ENCODE results near the gene KRTAP16-1.
"Not testable (repeated sequence)": the region's sequence is repeated elsewhere in the genome, so short reads cannot be mapped to it uniquely, and the experiment has no call there.

Gene KRTAP16-1, protein sequence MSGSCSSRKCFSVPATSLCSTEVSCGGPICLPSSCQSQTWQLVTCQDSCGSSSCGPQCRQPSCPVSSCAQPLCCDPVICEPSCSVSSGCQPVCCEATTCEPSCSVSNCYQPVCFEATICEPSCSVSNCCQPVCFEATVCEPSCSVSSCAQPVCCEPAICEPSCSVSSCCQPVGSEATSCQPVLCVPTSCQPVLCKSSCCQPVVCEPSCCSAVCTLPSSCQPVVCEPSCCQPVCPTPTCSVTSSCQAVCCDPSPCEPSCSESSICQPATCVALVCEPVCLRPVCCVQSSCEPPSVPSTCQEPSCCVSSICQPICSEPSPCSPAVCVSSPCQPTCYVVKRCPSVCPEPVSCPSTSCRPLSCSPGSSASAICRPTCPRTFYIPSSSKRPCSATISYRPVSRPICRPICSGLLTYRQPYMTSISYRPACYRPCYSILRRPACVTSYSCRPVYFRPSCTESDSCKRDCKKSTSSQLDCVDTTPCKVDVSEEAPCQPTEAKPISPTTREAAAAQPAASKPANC

DNA sequence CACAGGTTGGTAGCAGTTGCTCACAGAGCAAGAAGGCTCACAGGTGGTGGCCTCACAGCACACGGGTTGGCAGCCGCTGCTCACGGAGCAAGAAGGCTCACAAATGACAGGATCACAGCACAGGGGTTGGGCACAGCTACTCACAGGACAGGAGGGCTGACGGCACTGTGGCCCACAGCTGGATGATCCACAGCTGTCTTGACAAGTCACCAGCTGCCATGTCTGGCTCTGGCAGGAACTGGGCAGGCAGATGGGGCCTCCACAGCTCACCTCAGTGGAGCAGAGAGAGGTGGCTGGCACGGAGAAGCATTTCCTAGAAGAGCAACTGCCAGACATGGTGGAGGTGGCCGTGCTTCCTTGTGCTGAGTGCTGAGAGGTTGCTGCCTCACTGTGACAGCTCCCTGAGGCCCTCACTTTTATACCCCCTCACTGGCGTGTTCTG is at the start of gene KRTAP16-1:
Gene KRTAP16-1 (minus strand): TSS at position 392 of the 442 bp plus-strand sequence. CDS start 56 bp downstream, at position 336.
- no peak for DNase-seq (ENCODE audit: low spot score)

DNA sequence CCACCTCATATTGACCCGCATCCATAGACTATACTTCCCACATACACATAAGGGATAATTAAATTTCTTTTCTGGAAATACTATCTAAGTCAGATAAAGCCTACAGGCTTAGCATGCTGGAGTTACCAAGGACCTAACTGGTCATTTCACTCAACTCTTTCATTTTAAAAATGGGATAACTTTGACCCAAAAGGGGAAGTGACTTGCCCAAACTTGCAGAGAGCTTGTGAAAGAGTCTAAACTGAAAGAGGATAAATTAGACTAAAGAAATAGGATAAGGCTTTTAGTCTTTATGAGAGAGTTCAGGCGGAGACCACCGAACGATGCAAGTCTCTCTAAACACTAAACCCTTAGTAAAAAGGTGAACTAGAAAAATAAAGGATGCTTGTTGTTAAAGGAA is 45.4 kb upstream of the KRTAP16-1 start:
- DNase-seq (ENCODE audit: low spot score) = no peak

- no peak for DNase-seq (ENCODE audit: low spot score)
Observed at GRCh38 chr17:41352597-41353366, 43.7 kb upstream of the KRTAP16-1 start.

DNA sequence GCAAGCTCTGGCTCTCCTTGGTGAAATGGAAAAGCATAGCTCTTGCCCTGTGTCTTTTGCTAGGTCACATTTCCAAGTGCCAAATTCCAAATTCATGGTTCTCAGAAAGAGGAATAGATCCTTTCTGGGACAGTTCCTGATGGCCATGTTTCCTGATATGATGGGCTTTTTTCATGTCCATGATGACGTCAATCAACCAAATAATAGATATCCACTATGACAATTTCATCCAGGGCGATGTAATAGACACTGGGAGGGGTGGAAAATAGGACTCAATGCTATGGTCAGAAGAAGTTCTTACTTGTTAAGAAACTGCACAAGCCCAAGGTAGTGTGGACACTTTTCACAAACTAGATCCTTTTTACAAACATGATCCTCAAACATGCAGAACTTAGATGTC is 42.1 kb upstream of the KRTAP16-1 start:
- DNase-seq (ENCODE audit: low spot score) = no peak

- DNase-seq (ENCODE audit: low spot score) = not testable (repeated sequence)
Observed at GRCh38 chr17:41350381-41350878, 41.3 kb upstream of the KRTAP16-1 start, which contains the start of gene KRT33A. TSS of gene KRT33A (minus strand) at chr17:41350828. CDS start at chr17:41350767, 61 bp downstream.

- no peak for DNase-seq (ENCODE audit: low spot score)
Observed at GRCh38 chr17:41347869-41348760, 39.0 kb upstream of the KRTAP16-1 start.

- not testable (repeated sequence) for DNase-seq (ENCODE audit: low spot score)
Observed at GRCh38 chr17:41346421-41346820, 37.3 kb upstream of the KRTAP16-1 start.

GRCh38 chr17:41345992-41346391 is 36.9 kb upstream of the KRTAP16-1 start:
- DNase-seq (ENCODE audit: low spot score) = no peak

- no peak for DNase-seq (ENCODE audit: low spot score)
Observed at GRCh38 chr17:41343029-41343428, 33.9 kb upstream of the KRTAP16-1 start.

GRCh38 chr17:41340934-41341861 is 32.1 kb upstream of the KRTAP16-1 start:
- no peak for DNase-seq (ENCODE audit: low spot score)

DNA sequence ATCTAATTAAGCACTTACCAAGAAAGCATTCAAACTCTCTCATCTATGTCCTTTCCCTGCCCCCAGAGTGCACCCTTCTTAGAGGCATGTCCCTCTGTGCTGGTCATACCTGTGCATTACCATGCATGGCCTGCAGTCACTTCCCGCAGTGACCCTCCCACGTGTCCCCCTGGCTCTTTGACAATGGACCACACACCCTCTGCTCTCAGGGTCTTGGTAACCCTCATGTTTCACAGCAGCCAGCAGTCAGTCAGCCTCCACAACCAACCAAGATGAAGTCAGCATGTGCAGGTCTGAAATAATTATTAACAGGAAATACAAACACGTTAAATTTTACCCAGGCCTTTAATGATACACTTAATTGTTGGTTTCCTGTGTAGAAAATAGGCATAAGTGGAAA is 31.4 kb upstream of the KRTAP16-1 start:
- no peak for DNase-seq (ENCODE audit: low spot score)

- no peak for DNase-seq (ENCODE audit: low spot score)
Observed at GRCh38 chr17:41339571-41340172, 30.6 kb upstream of the KRTAP16-1 start.

DNA sequence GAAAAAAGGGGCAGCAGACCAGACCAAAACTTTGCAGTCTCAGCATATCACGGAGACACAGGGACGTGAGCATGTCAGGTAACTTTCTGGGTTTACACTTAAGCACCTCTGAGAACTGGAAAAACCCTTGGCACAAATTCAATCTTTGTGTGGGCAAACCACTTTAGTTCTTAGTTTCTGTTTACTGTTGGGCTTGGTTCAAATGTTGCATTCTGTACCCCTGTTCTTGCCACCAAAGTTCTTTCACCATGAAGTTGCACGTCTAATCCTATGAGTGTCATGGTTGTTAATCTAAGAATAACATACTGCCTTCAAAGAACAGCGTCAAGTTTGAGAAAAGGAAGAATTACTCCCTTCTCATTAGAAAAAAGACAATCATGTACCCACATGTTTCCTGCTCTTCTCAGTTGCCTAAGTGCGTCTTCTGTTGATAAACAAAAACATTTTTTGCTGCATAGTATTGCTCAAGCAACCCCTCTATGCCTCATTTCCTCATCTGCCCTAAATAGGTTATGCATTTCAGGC is 29.9 kb upstream of the KRTAP16-1 start:
- no peak for DNase-seq (ENCODE audit: low spot score)

DNA sequence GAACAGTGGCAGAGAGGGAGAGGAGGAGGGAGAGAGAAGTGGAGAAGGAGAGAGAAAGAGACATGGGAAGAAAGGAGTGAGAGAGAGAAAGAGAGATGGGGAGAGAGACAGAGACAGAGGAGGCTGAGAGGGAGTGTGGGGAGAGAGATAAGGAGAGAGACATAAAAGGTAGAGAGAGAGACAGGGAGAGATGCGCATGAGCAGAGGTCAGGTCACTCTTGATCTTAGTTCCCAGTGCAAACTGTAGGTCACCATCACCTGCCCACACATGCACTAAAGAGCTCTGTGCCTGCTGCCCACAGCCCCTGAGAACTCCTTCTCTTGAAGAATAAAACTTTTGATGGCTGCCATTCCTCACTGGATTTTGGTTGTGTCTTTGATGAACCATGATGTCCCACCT is 26.6 kb upstream of the KRTAP16-1 start:
- DNase-seq (ENCODE audit: low spot score) = no peak

- DNase-seq (ENCODE audit: low spot score) = no peak
Observed at GRCh38 chr17:41334385-41335305, 25.5 kb upstream of the KRTAP16-1 start.

DNA sequence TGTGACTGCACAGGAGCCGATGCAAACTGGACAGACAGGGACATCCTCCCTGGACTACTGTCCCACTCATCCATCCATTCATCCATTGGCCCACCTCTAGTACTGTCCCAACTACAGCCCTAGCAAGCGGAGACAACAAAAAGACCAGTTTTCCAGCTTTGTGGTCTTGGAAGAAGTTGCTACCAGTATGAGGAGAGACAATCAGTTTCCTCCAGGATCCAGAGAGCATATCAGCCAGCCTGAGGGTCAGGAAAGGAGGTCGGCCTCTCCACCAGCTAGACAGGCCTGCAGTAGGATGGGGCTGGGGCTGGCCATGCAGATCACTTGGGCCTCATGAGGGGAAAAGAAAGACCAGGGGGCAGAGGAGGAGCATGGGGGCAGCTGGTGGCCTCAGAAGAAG is 24.7 kb upstream of the KRTAP16-1 start:
- DNase-seq (ENCODE audit: low spot score) = no peak

DNA sequence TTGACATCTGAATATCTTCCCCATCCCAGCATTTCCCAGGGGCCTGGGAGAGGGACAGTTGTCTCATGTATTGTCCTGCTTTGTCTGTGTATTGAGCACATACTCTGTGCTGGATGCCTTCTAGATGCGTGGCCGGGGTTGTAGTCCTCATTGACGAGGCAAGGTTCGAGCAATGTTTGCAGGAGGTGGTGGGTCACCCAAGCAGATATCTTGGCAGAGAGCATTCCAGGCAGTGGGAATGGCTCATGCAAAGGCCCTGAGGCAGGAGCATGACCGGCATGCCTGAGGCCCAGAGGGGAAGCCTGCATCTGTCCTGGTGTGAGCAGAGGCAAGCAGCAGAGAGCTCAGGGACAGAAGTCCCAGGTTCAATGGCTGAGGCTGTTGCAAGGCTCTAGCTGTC is 24.0 kb upstream of the KRTAP16-1 start:
- no peak for DNase-seq (ENCODE audit: low spot score)

DNA sequence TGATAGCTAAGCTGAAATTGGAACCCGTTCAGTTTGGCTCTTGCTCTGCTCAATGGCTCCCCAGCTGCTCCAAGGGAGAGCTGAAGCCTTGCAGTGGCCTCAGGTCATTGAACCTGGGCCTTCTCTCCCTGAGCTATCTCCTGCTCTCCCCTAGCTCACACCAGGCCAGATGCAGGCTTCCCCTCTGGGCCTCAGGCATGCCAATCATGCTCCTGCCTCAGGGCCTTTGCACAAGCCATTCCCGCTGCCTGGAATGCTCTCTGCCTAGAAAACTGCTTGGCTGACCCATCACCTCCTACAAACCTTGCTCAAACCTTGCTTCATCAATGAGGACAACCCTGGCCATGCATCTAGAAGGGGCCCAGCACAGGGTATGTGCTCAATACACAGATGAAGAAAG is 23.1 kb upstream of the KRTAP16-1 start:
- no peak for DNase-seq (ENCODE audit: low spot score)

DNA sequence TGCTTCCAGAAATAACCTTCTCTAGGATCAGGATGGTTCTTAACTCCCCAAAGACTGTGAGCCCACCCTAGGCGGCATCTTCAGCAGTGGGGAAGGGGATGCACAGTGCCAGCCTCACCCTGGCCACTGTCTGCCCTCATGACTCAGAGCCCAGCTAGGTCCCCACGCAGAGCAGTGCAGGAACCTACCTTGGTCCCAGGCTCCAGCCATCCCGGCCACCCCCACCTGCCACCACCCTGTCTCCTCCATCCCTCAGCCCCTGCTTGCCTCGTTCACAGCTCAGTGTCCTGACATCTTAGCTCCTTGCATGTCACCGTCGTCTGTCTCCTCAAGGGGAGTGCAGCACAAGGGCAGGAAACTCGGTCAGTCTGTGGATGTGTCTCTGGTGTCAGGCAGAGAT is 22.5 kb upstream of the KRTAP16-1 start:
- no peak for DNase-seq (ENCODE audit: low spot score)

Measured in HuH-7.5 (cell line).